SJSA1 (cell line): ENCODE data around the gene NOLC1. TPM values are rescaled to one million over a fixed set of nuclear protein-coding genes. Genes with fewer than 3 reads are reported as not detected.

Experiments used
- DNase-seq, 2 experiments: peaks; one replicate each; pipeline ENCODE4 v3.0.0-alpha.2; 2015 to 2020; ENCODE audit warnings: low spot score in 2 of 2, low read depth in 1 of 2
- H3K27ac ChIP-seq: fragments of 250-450 bp; sonication (Bioruptor Pico); 2 replicates; pipeline ENCODE4 v1.5.1; 2020; ENCODE audit warnings: mild to moderate bottlenecking, moderate library complexity
- H3K27me3 ChIP-seq: fragments of 250-450 bp; sonication (Bioruptor Pico); replicated peaks from 2 replicates; pipeline ENCODE4 v1.5.1; 2020; ENCODE audit warnings: mild to moderate bottlenecking, moderate library complexity
- H3K36me3 ChIP-seq: fragments of 250-450 bp; sonication (Bioruptor Pico); 2 replicates; pipeline ENCODE4 v1.5.1; 2020; ENCODE audit warnings: mild to moderate bottlenecking
- H3K4me1 ChIP-seq: fragments of 250-450 bp; sonication (Bioruptor Pico); replicated peaks from 2 replicates; pipeline ENCODE4 v1.6.1; 2021; ENCODE audit warnings: mild to moderate bottlenecking
- H3K4me3 ChIP-seq: fragments of 250-450 bp; sonication (Bioruptor Pico); 2 replicates; pipeline ENCODE4 v1.5.1; 2020; ENCODE audit warnings: mild to moderate bottlenecking
- H3K9me3 ChIP-seq: fragments of 250-450 bp; sonication (Bioruptor Pico); replicated peaks from 2 replicates; pipeline ENCODE4 v1.5.1; 2020; ENCODE audit warnings: mild to moderate bottlenecking
- total RNA-seq: library from RNA; depleted of rRNA; stranded (reverse); fragments of >200 nt; shearing (Covaris generic); gene quantifications from 2 replicates; pipeline ENCODE4 v1.2.3, GENCODE V29; 2014; rRNA removed

NOLC1 gene
- 60.1 and 60.2 TPM in 2 replicates for total RNA-seq

- H3K4me1 ChIP-seq, result peaks cover 17% of the 10 kb centered on the region
- peaks cover 70% of the 10 kb centered on the region for H3K36me3 ChIP-seq
- DNase-seq, result peak; percentile 99 to 100
- H3K27ac ChIP-seq, result peak within 1 kb of the TSS; percentile 90
- H3K27me3 ChIP-seq, result no peaks in the 10 kb centered on the region
- peak within 1 kb of the TSS; percentile 65 for H3K4me3 ChIP-seq
- no peaks in the 10 kb centered on the region for H3K9me3 ChIP-seq
Observed at GRCh38 chr10:102151774-102152544, at the start of gene NOLC1. Gene NOLC1, plus strand, starts transcription at chr10:102152389. Its CDS starts 22 bp downstream, at chr10:102152411.

- H3K27ac ChIP-seq, result no peak overlapping the region
- DNase-seq, result no peak
- H3K9me3 ChIP-seq, result no peaks in the 10 kb centered on the region
- no peaks in the 10 kb centered on the region for H3K4me1 ChIP-seq
- H3K4me3 ChIP-seq, result no peak overlapping the region
- 0 out of 2 replicates have a peak, but pooled peaks cover 10% of the 10 kb centered on the region for H3K36me3 ChIP-seq
- H3K27me3 ChIP-seq, result no peaks in the 10 kb centered on the region
Observed at GRCh38 chr10:102102421-102102820, 49.8 kb upstream of the NOLC1 start.

GRCh38 chr10:102106998-102107397, 45.2 kb upstream of the NOLC1 start:
- peaks cover 53% of the 10 kb centered on the region for H3K36me3 ChIP-seq
- no peak for DNase-seq
- H3K4me3 ChIP-seq, result no peak overlapping the region
- H3K27ac ChIP-seq, result no peak overlapping the region
- H3K9me3 ChIP-seq, result no peaks in the 10 kb centered on the region
- H3K27me3 ChIP-seq, result no peaks in the 10 kb centered on the region
- peaks cover under 1% of the 10 kb centered on the region; the same call in 1 of the 2 replicates for H3K4me1 ChIP-seq

GRCh38 chr10:102109166-102110116, 42.7 kb upstream of the NOLC1 start:
- no peaks in the 10 kb centered on the region for H3K27me3 ChIP-seq
- no peak overlapping the region for H3K27ac ChIP-seq
- peaks cover 59% of the 10 kb centered on the region for H3K36me3 ChIP-seq
- H3K4me1 ChIP-seq, result peaks cover 23% of the 10 kb centered on the region
- no peak overlapping the region for H3K4me3 ChIP-seq
- H3K9me3 ChIP-seq, result no peaks in the 10 kb centered on the region
- DNase-seq, result no peak

GRCh38 chr10:102111276-102111675, 40.9 kb upstream of the NOLC1 start:
- Histone ChIP-seq H3K27me3 (no peaks in the 10 kb centered on the region), H3K4me1 (peaks cover 36% of the 10 kb centered on the region), H3K9me3 (no peaks in the 10 kb centered on the region), H3K4me3 (no peak overlapping the region), H3K36me3 (peaks cover 54% of the 10 kb centered on the region), H3K27ac (no peak overlapping the region)
- no peak for DNase-seq

GRCh38 chr10:102112210-102112817, 39.9 kb upstream of the NOLC1 start:
- no peak overlapping the region for H3K27ac ChIP-seq
- no peak overlapping the region for H3K4me3 ChIP-seq

GRCh38 chr10:102113261-102113955, 38.8 kb upstream of the NOLC1 start:
- no peak for DNase-seq

More at GRCh38 chr10:102112210-102112817, 39.9 kb upstream of the NOLC1 start:
- Histone ChIP-seq H3K27me3 (no peaks in the 10 kb centered on the region), H3K36me3 (peaks cover 51% of the 10 kb centered on the region), H3K9me3 (no peaks in the 10 kb centered on the region), H3K4me1 (peaks cover 45% of the 10 kb centered on the region)
- DNase-seq, result no peak

GRCh38 chr10:102113956-102114857, 38.0 kb upstream of the NOLC1 start:
- H3K4me1 ChIP-seq, result peaks cover 64% of the 10 kb centered on the region
- peaks cover 36% of the 10 kb centered on the region for H3K36me3 ChIP-seq
- peak overlapping the region; percentile 57 for H3K27ac ChIP-seq
- no peaks in the 10 kb centered on the region for H3K9me3 ChIP-seq
- H3K4me3 ChIP-seq, result peak overlapping the region; percentile 53
- peak in 1 of 2 experiments; percentile 39 for DNase-seq
- H3K27me3 ChIP-seq, result no peaks in the 10 kb centered on the region

More at GRCh38 chr10:102113261-102113955, 38.8 kb upstream of the NOLC1 start:
- Histone ChIP-seq H3K36me3 (peaks cover 44% of the 10 kb centered on the region), H3K4me1 (peaks cover 56% of the 10 kb centered on the region), H3K9me3 (no peaks in the 10 kb centered on the region), H3K27ac (peak overlapping the region; percentile 57; the same call in 1 of the 2 replicates), H3K4me3 (peak overlapping the region; percentile 53), H3K27me3 (no peaks in the 10 kb centered on the region)

GRCh38 chr10:102114861-102115618, 37.1 kb upstream of the NOLC1 start:
- H3K27me3 ChIP-seq, result no peaks in the 10 kb centered on the region
- no peak overlapping the region for H3K27ac ChIP-seq
- DNase-seq, result peak; percentile 85 to 91
- no peaks in the 10 kb centered on the region for H3K9me3 ChIP-seq
- H3K36me3 ChIP-seq, result peaks cover 28% of the 10 kb centered on the region
- H3K4me1 ChIP-seq, result peaks cover 71% of the 10 kb centered on the region
- H3K4me3 ChIP-seq, result peak overlapping the region; percentile 53

- H3K27ac ChIP-seq, result no peak overlapping the region
- no peak for DNase-seq
Observed at GRCh38 chr10:102115775-102116174, 36.4 kb upstream of the NOLC1 start.

GRCh38 chr10:102116656-102117055, 35.5 kb upstream of the NOLC1 start:
- Histone ChIP-seq H3K9me3 (no peaks in the 10 kb centered on the region), H3K27ac (no peak overlapping the region), H3K27me3 (no peaks in the 10 kb centered on the region), H3K4me3 (no peak overlapping the region), H3K36me3 (peaks cover 12% of the 10 kb centered on the region), H3K4me1 (peaks cover 82% of the 10 kb centered on the region)
- DNase-seq, result no peak

More at GRCh38 chr10:102115775-102116174, 36.4 kb upstream of the NOLC1 start:
- Histone ChIP-seq H3K36me3 (peaks cover 21% of the 10 kb centered on the region), H3K4me1 (peaks cover 73% of the 10 kb centered on the region), H3K4me3 (no peak overlapping the region), H3K9me3 (no peaks in the 10 kb centered on the region), H3K27me3 (no peaks in the 10 kb centered on the region)
